ENCODE results near the gene FOSB. TPM values are rescaled to one million over a fixed set of nuclear protein-coding genes. Genes with fewer than 3 reads are reported as not detected.
A peak's percentile ranks its signal among the peaks of the same experiment; 100 is the strongest.

The FOSB gene
- total RNA-seq, 1 donor from 2014 or later: 13.3 TPM

- no peaks in the 10 kb centered on the region for H3K27me3 Mint-ChIP-seq (ENCODE audit: low read depth, unreplicated experiment)
- Histone ChIP-seq H3K27ac (ENCODE audit: low read depth, low read length) (no peak overlapping the region), H3K36me3 (ENCODE audit: insufficient read depth, low read length) (peaks cover 62% of the 10 kb centered on the region), H3K27me3 (ENCODE audit: insufficient read depth, low read length) (no peaks in the 10 kb centered on the region), H2AFZ (ENCODE audit: low read depth, low read length) (no peak overlapping the region), H3K79me2 (ENCODE audit: insufficient read depth, low read length) (peaks cover 27% of the 10 kb centered on the region), H3K4me2 (ENCODE audit: low read length) (no peak overlapping the region), H3K9ac (ENCODE audit: low read length) (no peak overlapping the region), H3K9me3 (ENCODE audit: insufficient read depth, low read depth, low read length) (no peaks in the 10 kb centered on the region), H3K4me3 (ENCODE audit: insufficient read depth, low read depth, low read length) (no peak overlapping the region), H3K4me1 (ENCODE audit: insufficient read depth, low read length) (peaks cover 4% of the 10 kb centered on the region), H4K20me1 (ENCODE audit: insufficient read depth, low read length) (peaks cover 91% of the 10 kb centered on the region)
- H3K4me1 Mint-ChIP-seq (ENCODE audit: low read depth, unreplicated experiment): peaks cover 9% of the 10 kb centered on the region
- peak overlapping the region; percentile 53 for H3K27ac Mint-ChIP-seq (ENCODE audit: unreplicated experiment)
- TF ChIP-seq, protein P1, sequence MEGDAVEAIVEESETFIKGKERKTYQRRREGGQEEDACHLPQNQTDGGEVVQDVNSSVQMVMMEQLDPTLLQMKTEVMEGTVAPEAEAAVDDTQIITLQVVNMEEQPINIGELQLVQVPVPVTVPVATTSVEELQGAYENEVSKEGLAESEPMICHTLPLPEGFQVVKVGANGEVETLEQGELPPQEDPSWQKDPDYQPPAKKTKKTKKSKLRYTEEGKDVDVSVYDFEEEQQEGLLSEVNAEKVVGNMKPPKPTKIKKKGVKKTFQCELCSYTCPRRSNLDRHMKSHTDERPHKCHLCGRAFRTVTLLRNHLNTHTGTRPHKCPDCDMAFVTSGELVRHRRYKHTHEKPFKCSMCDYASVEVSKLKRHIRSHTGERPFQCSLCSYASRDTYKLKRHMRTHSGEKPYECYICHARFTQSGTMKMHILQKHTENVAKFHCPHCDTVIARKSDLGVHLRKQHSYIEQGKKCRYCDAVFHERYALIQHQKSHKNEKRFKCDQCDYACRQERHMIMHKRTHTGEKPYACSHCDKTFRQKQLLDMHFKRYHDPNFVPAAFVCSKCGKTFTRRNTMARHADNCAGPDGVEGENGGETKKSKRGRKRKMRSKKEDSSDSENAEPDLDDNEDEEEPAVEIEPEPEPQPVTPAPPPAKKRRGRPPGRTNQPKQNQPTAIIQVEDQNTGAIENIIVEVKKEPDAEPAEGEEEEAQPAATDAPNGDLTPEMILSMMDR (IDR thresholded peaks at IDR 0.05; ENCODE audit: insufficient read depth, low read depth, low read length): no peak
- no peak for TF ChIP-seq EZH2 (IDR thresholded peaks at IDR 0.05; ENCODE audit: insufficient read depth, low read length)
- peaks cover 26% of the 10 kb centered on the region for H3K36me3 Mint-ChIP-seq (ENCODE audit: low read depth, unreplicated experiment)
- no peak overlapping the region for H3K4me3 Mint-ChIP-seq (ENCODE audit: unreplicated experiment)
- no peaks in the 10 kb centered on the region for H3K9me3 Mint-ChIP-seq (ENCODE audit: unreplicated experiment)
- DNase-seq (ENCODE audit: low read depth) (no peak), FAIRE-seq (no peak)
These were observed 54.5 kb downstream of the FOSB start for GRCh38 chr19:45522010-45522941.

DNA sequence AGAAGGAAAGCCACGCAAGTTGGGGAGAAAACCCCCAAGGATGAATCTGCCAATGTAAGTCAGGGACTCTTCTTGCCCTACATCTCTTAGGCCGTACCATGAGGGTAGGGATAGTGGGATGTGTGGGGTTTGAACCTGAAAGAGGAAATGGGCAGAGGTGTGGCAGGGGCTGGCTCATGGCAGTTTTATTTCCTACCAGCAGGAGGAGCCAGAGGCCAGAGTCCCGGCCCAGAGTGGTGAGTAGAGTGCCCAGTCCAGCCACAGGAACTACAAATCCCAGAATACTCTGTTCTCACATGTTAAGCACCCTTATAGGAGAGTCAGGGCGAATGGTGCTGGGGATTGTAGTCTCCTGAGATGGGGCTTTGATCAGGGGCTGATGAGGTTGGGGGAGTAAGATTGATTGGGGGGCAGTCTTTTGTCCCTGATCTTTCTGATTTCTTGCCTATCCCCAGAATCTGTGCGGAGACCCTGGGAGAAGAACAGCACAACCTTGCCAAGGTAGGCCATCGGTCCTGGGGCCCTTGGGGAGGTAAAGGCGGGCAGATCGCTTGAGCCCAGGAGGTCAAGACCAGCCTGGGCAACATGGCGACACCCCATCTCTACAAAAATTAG is 56.0 kb downstream of the FOSB start:
- Histone ChIP-seq H4K20me1 (ENCODE audit: insufficient read depth, low read length) (peaks cover 92% of the 10 kb centered on the region), H3K9me3 (ENCODE audit: insufficient read depth, low read depth, low read length) (no peaks in the 10 kb centered on the region), H3K27ac (ENCODE audit: low read depth, low read length) (no peak overlapping the region), H3K4me2 (ENCODE audit: low read length) (no peak overlapping the region), H3K36me3 (ENCODE audit: insufficient read depth, low read length) (peaks cover 56% of the 10 kb centered on the region), H3K4me1 (ENCODE audit: insufficient read depth, low read length) (peaks cover 15% of the 10 kb centered on the region), H3K27me3 (ENCODE audit: insufficient read depth, low read length) (no peaks in the 10 kb centered on the region), H3K9ac (ENCODE audit: low read length) (no peak overlapping the region), H3K79me2 (ENCODE audit: insufficient read depth, low read length) (peaks cover 15% of the 10 kb centered on the region), H2AFZ (ENCODE audit: low read depth, low read length) (no peak overlapping the region), H3K4me3 (ENCODE audit: insufficient read depth, low read depth, low read length) (no peak overlapping the region)
- DNase-seq (ENCODE audit: low read depth) (peak; percentile 54), FAIRE-seq (no peak)
- no peaks in the 10 kb centered on the region for H3K27me3 Mint-ChIP-seq (ENCODE audit: low read depth, unreplicated experiment)
- TF ChIP-seq EZH2 (IDR thresholded peaks at IDR 0.05; ENCODE audit: insufficient read depth, low read length): no peak
- TF ChIP-seq, protein P1 (IDR thresholded peaks at IDR 0.05; ENCODE audit: insufficient read depth, low read depth, low read length): peak; percentile 91
- no peaks in the 10 kb centered on the region for H3K9me3 Mint-ChIP-seq (ENCODE audit: unreplicated experiment)
- H3K36me3 Mint-ChIP-seq (ENCODE audit: low read depth, unreplicated experiment): peaks cover 25% of the 10 kb centered on the region
- H3K4me3 Mint-ChIP-seq (ENCODE audit: unreplicated experiment): peak overlapping the region; percentile 34
- peaks cover 12% of the 10 kb centered on the region for H3K4me1 Mint-ChIP-seq (ENCODE audit: low read depth, unreplicated experiment)
- H3K27ac Mint-ChIP-seq (ENCODE audit: unreplicated experiment): peak overlapping the region; percentile 69
